Kidney (tissue), 14 donors: Measurements from ENCODE around the gene SCAF4. TPM values are rescaled to one million over a fixed set of nuclear protein-coding genes. Genes with fewer than 3 reads are reported as not detected.

Experiments used
- DNase-seq, 5 donors: peaks; one replicate each; pipeline ENCODE4 v3.0.0-alpha.2; 2013 to 2020
- FAIRE-seq: peaks from 2 replicates; lab custom pipeline; 2012; peaks lifted over from hg19 to GRCh38; lab: Jason Lieb, UNC
- H3K27ac ChIP-seq, 2 donors: one replicate each; pipeline ENCODE4 v1.7.0; 2013; ENCODE audit warnings: low read depth in 2 of 2, low read length in 2 of 2, inconsistent platforms in 1 of 2
- H3K27me3 ChIP-seq: one replicate; pipeline ENCODE4 v1.7.1; 2013; ENCODE audit warnings: low read length, inconsistent platforms; ENCODE audit not compliant: control insufficient read depth, insufficient read depth
- H3K36me3 ChIP-seq, 3 donors: one replicate each; pipeline versions ENCODE4 v1.7.0 to v1.7.1; 2013; ENCODE audit warnings: low read length in 3 of 3, control low read depth in 1 of 3, inconsistent platforms in 1 of 3; ENCODE audit not compliant: insufficient read depth in 3 of 3, control insufficient read depth in 2 of 3
- H3K4me1 ChIP-seq, 3 donors: one replicate each; pipeline versions ENCODE4 v1.7.0 to v1.7.1; 2013; ENCODE audit warnings: low read length in 3 of 3, inconsistent platforms in 1 of 3, low read depth in 1 of 3; ENCODE audit not compliant: control insufficient read depth in 2 of 3, insufficient read depth in 2 of 3
- H3K4me3 ChIP-seq, 3 donors: one replicate each; pipeline versions ENCODE4 v1.7.0 to v1.8.1; 2013; ENCODE audit warnings: low read length in 3 of 3, control low read depth in 1 of 3, inconsistent platforms in 1 of 3
- H3K9ac ChIP-seq, 3 donors: one replicate each; pipeline versions ENCODE4 v1.7.0 to v1.7.1; 2013; ENCODE audit warnings: low read length in 3 of 3, control low read depth in 1 of 3, inconsistent platforms in 1 of 3
- H3K9me3 ChIP-seq, 3 donors: one replicate each; pipeline versions ENCODE4 v1.7.0 to v1.7.1; 2013; ENCODE audit warnings: low read length in 3 of 3, control low read depth in 1 of 3, inconsistent platforms in 1 of 3; ENCODE audit not compliant: control insufficient read depth in 2 of 3, insufficient read depth in 1 of 3
- CTCF ChIP-seq: IDR thresholded peaks from 3 replicates; pipeline ENCODE4 v1.5.1; 2012; ENCODE audit warnings: mild to moderate bottlenecking, moderate library complexity, borderline replicate concordance; ENCODE audit not compliant: insufficient read depth; ENCODE audit errors: extremely low read depth
- intact Hi-C: fragments of 100-400 bp; cut with DNase I; formaldehyde crosslinking; loops from one replicate; pipeline ENCODE4 v1.11.1; 2022
- polyA plus RNA-seq: library from polyadenylated mRNA; stranded (reverse); fragments of 350-450 nt; fragmentation: Illumina TruSeq; extraction: RNeasy Lipid Tissue Mini Kit (QIAGEN cat#74804); gene quantifications from one replicate; pipeline ENCODE4 v1.2.3, GENCODE V29; 2014; ENCODE audit warnings: low read depth, low replicate concordance; ENCODE audit not compliant: insufficient read depth
- total RNA-seq: library from RNA; stranded (reverse); fragmentation: NEBNext Ultra II Directional; extraction: Animal tissue kit (Norgen Biotek cat#: 25700); gene quantifications from one replicate; pipeline ENCODE4 v1.2.1, GENCODE V29; 2021
- donor health status: control.
- donor health status: control.
- donor health status: control.
- donor health status: control.
- donor health status: control.
- donor health status: DM: yes; HTN: yes; CAD: no.
- donor health status: Normal renal cell carcinoma (clear cell type).

Gene SCAF4
- total and polyA plus RNA-seq, 2 donors from 2014 or later = 7.4 to 30.6 TPM

- intact Hi-C loops = no loop called here
- H3K36me3 ChIP-seq = no peaks in the 10 kb centered on the region
- no peak for FAIRE-seq
- no peaks in the 10 kb centered on the region for H3K9me3 ChIP-seq
- TF ChIP-seq CTCF = no peak
- no peaks in the 10 kb centered on the region for H3K4me1 ChIP-seq
- H3K9ac ChIP-seq = no peak overlapping the region
- H3K27ac ChIP-seq = no peak overlapping the region
- H3K4me3 ChIP-seq = no peak overlapping the region
- no peaks in the 10 kb centered on the region for H3K27me3 ChIP-seq
- DNase-seq = no peak
These were observed 21.0 kb upstream of the SCAF4 start for GRCh38 chr21:31752967-31753366.

- Histone ChIP-seq H3K36me3 (no peaks in the 10 kb centered on the region), H3K27me3 (no peaks in the 10 kb centered on the region), H3K4me1 (no peaks in the 10 kb centered on the region), H3K9me3 (no peaks in the 10 kb centered on the region), H3K4me3 (no peak overlapping the region), H3K9ac (no peak overlapping the region), H3K27ac (no peak overlapping the region)
- FAIRE-seq (no peak), DNase-seq (no peak)
- intact Hi-C loops = no loop called here
- no peak for TF ChIP-seq CTCF
These were observed 20.4 kb upstream of the SCAF4 start for GRCh38 chr21:31752352-31752751.

- intact Hi-C loops = no loop called here
- H3K36me3 ChIP-seq = no peaks in the 10 kb centered on the region
- H3K4me1 ChIP-seq = no peaks in the 10 kb centered on the region
- no peaks in the 10 kb centered on the region for H3K9me3 ChIP-seq
- no peak for TF ChIP-seq CTCF
- H3K4me3 ChIP-seq = no peak overlapping the region
- H3K9ac ChIP-seq = no peak overlapping the region
- H3K27ac ChIP-seq = no peak overlapping the region
- no peaks in the 10 kb centered on the region for H3K27me3 ChIP-seq
- FAIRE-seq = no peak
- DNase-seq = no peak
These were observed 18.9 kb upstream of the SCAF4 start for GRCh38 chr21:31750843-31751242.

DNA sequence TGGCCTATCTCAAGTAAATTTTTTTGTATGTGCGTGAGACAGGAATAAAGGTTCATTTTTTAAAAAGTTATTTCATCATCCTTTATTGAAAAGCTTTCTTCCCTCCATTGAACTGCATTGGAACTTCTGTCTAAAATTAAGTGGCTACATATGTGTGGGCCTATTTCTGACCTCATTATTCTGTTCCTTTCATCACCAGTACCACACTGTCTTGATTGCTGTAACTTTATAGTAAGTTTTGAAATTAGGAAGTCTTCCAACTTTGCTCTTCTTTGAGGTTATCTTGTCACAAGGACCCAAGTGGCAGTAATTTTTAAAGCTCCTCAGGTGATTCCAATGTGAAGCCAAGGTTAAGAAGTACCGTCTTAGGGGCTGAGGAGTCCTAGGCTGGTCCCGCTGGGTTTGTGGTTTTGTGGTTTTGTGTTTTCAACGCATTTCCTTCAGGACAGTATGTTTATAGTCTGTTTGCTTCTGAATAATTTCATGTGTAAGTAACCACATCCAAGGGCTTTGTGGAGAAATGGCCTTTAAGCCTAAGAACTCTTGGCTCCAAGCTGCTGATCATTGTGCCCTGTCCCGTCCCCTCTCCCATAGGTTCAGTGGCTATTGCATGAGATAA, 12.4 kb upstream of the SCAF4 start:
- intact Hi-C loops = no loop called here
- H3K27ac ChIP-seq = no peak overlapping the region
- FAIRE-seq = no peak

More for the DNA sequence above, 12.4 kb upstream of the SCAF4 start:
- H3K36me3 ChIP-seq = no peaks in the 10 kb centered on the region
- no peaks in the 10 kb centered on the region for H3K4me1 ChIP-seq
- no peak for DNase-seq
- H3K4me3 ChIP-seq = no peak overlapping the region
- no peaks in the 10 kb centered on the region for H3K27me3 ChIP-seq
- no peaks in the 10 kb centered on the region for H3K9me3 ChIP-seq
- H3K9ac ChIP-seq = no peak overlapping the region
- TF ChIP-seq CTCF = no peak
